ENCODE data around the gene RAX2. TPM values are rescaled to one million over a fixed set of nuclear protein-coding genes. Genes with fewer than 3 reads are reported as not detected.

The RAX2 gene
- total and polyA plus RNA-seq, 9 of the 15 experiments (the other 6 are each of a cell fraction or from before 2014, with no cell fraction given), result not detected

GRCh38 chr19:3800996-3801395 lies 29.0 kb upstream of the RAX2 start:
- intact Hi-C loops (cut with micrococcal nuclease) (no loop called here), in situ Hi-C loops (cut with MboI) (no loop called here)
- TF ChIP-seq EWSR1 (IDR thresholded peaks at IDR 0.05; ENCODE audit: borderline replicate concordance, low read depth, partially characterized antibody) (no peak), CREB5 (CRISPR knock-in tag; IDR thresholded peaks at IDR 0.05) (no peak), TAF1 (IDR thresholded peaks at IDR 0.05; ENCODE audit: control insufficient read depth, extremely low read depth, insufficient read depth, low read length, severe bottlenecking) (no peak), PTTG1 (tag; IDR thresholded peaks at IDR 0.05; ENCODE audit: low read depth) (no peak), HSF4 (CRISPR knock-in tag; IDR thresholded peaks at IDR 0.05; ENCODE audit: borderline replicate concordance) (no peak), MTA2 (IDR thresholded peaks at IDR 0.05; ENCODE audit: low read depth) (no peak), GTF2A2 (tag; IDR thresholded peaks at IDR 0.05) (no peak), HOXB6 (CRISPR knock-in tag; IDR thresholded peaks at IDR 0.05; ENCODE audit: borderline replicate concordance) (no peak), TSC22D4 (tag; IDR thresholded peaks at IDR 0.05) (no peak), ZNF584 (CRISPR knock-in tag; IDR thresholded peaks at IDR 0.05; ENCODE audit: low read depth) (no peak), STAG1 (CRISPR knock-in tag; IDR thresholded peaks at IDR 0.05; ENCODE audit: borderline replicate concordance) (no peak), ILK (tag; IDR thresholded peaks at IDR 0.05; ENCODE audit: borderline replicate concordance, low read depth) (no peak)
- Histone ChIP-seq H3K27me3 (ENCODE audit: control insufficient read depth in 2 of 2, insufficient read depth in 2 of 2, low read length in 2 of 2) (peaks cover 20 to 33% of the 10 kb centered on the region in 2 experiments; a peak in 4 of 5 replicates), H3K4me2 (ENCODE audit: insufficient read depth, low read length) (no peak overlapping the region), H3K79me2 (ENCODE audit: control insufficient read depth, insufficient read depth, low read length) (no peaks in the 10 kb centered on the region), H3K4me1 (replicated peaks in 1 of 2; ENCODE audit: control insufficient read depth in 2 of 2, insufficient read depth in 2 of 2, low read length in 2 of 2) (peaks cover 0 to 20% of the 10 kb centered on the region in 2 experiments; a peak in 3 of 5 replicates), H4K20me1 (replicated peaks; ENCODE audit: control insufficient read depth, insufficient read depth, low read length) (no peaks in the 10 kb centered on the region), H2AFZ (ENCODE audit: low read depth, low read length) (no peak overlapping the region), H3K9ac (ENCODE audit: insufficient read depth in 1 of 2, low read depth in 2 of 2, low read length in 2 of 2) (no peak overlapping the region), H3K36me3 (ENCODE audit: control insufficient read depth, insufficient read depth, low read length) (no peaks in the 10 kb centered on the region), H3K4me3 (no peak overlapping the region), H3K27ac (ENCODE audit: extremely low read depth, low read depth, low read length) (no peak overlapping the region), H3K9me1 (ENCODE audit: control insufficient read depth, insufficient read depth, low read length) (no peaks in the 10 kb centered on the region), H3K9me3 (replicated peaks; ENCODE audit: control insufficient read depth, insufficient read depth, low read depth, low read length) (no peaks in the 10 kb centered on the region)
- BruUV-seq (replicated peaks), result no TSS peak
- FAIRE-seq (no peak), ATAC-seq (no peak), DNase-seq (ENCODE audit: extremely low read depth in 1 of 4, low spot score in 3 of 4) (no peak)
- POLR2A ChIA-PET, result interaction anchor here (0.6 kb wide), 1 partner anchor 103 kb away, joined by 4 read pairs; no protein-coding TSS in a partner anchor
- 19% methylated on average over 21 of the region's 21 CpGs for WGBS (ENCODE audit: insufficient coverage, low coverage, missing lambda C conversion rate)
- CTCF ChIA-PET (ENCODE audit: low intra/inter-chr PET ratio), result no interaction called here

All from K562 (cell line).